AG04449 (cell line): ENCODE measurements around the gene SLX9.

ENCODE experiments used
- CTCF ChIA-PET: fragments of 350-600 bp; formaldehyde crosslinking; extraction: SDS; loops from one replicate; lab custom pipeline; 2021; ENCODE audit warnings: antibody characterized with exemption; lab: Yijun Ruan, JAX
- POLR2A ChIA-PET: fragments of 400-600, 350-600 bp; formaldehyde crosslinking; extraction: SDS; loops from one replicate; lab custom pipeline; 2020; ENCODE audit warnings: antibody characterized with exemption, inconsistent platforms; lab: Yijun Ruan, JAX
- DNase-seq: peaks from one replicate; pipeline ENCODE4 v3.0.0-alpha.2; 2010; ENCODE audit warnings: low read depth, low spot score
- H3K4me3 ChIP-seq: 2 replicates; pipeline ENCODE4 v1.5.1; 2011; ENCODE audit warnings: low read depth, mild to moderate bottlenecking, control low read depth, low read length
- TF ChIP-seq, protein P1 (sequence below): IDR thresholded peaks from one replicate; pipeline ENCODE4 v1.5.1; 2011; ENCODE audit warnings: mild to moderate bottlenecking, moderate library complexity, low read length, control low read depth, inconsistent platforms; ENCODE audit not compliant: insufficient read depth; ENCODE audit errors: missing control alignments

The SLX9 gene

DNA sequence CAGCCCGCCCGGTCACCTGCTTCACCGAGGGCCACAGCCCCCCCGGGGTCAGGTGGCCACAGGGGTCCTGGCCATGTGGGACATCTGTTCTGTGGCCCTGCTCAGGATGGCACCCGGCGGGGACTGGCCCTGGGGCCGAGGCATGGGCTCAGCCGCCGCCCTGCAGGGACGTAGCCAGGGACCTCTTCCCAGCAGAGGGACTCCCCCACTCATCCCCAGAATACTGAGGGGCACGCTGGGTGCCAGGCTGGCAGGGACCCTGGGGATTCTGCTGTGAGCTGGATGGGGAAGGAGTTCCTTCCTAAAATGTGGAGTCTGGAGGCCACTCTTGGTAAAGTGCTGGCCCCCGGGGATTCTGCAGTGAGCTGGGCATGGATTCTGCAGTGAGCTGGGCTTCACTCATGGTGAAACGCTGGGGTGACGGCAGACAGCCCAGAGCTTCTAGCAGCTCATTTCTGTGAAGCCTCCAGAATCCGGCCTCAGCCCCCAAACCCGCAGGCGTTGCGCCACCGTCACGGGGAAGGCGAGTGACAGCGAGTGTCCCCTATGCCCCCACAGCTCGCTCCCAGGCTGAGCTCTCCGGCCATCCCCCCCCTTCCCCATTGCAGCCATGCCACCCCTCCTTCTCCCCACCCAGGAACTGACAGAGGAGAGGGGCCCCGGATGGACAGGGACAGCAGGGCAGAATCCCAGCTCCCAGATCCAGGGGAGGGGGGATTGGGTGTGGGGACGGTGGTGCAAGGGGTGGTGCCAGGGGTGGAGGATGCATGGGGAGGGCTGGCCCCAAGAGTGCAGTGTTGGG lies 20.5 kb upstream of the SLX9 start:
- ChIA-PET POLR2A (interaction anchor here (1.2 kb wide), 1 partner anchor 47 kb away, joined by 3 read pairs; no protein-coding TSS in a partner anchor), CTCF (interaction anchor here (0.8 to 1.2 kb wide), 2 partner anchors 26 to 180 kb away, joined by 3 read pairs; no protein-coding TSS in a partner anchor)
- DNase-seq, result no peak
- H3K4me3 ChIP-seq, result no peak overlapping the region
- TF ChIP-seq, protein P1, sequence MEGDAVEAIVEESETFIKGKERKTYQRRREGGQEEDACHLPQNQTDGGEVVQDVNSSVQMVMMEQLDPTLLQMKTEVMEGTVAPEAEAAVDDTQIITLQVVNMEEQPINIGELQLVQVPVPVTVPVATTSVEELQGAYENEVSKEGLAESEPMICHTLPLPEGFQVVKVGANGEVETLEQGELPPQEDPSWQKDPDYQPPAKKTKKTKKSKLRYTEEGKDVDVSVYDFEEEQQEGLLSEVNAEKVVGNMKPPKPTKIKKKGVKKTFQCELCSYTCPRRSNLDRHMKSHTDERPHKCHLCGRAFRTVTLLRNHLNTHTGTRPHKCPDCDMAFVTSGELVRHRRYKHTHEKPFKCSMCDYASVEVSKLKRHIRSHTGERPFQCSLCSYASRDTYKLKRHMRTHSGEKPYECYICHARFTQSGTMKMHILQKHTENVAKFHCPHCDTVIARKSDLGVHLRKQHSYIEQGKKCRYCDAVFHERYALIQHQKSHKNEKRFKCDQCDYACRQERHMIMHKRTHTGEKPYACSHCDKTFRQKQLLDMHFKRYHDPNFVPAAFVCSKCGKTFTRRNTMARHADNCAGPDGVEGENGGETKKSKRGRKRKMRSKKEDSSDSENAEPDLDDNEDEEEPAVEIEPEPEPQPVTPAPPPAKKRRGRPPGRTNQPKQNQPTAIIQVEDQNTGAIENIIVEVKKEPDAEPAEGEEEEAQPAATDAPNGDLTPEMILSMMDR, result no peak

- CTCF ChIA-PET, result interaction anchor here (0.8 to 1.5 kb wide), 3 partner anchors 13 to 179 kb away, joined by 3 read pairs; no protein-coding TSS in a partner anchor
- TF ChIP-seq, protein P1, result no peak
- no peak for DNase-seq
- POLR2A ChIA-PET, result no interaction called here
- no peak overlapping the region for H3K4me3 ChIP-seq
Observed at GRCh38 chr21:44919913-44920693, 19.7 kb upstream of the SLX9 start.

DNA sequence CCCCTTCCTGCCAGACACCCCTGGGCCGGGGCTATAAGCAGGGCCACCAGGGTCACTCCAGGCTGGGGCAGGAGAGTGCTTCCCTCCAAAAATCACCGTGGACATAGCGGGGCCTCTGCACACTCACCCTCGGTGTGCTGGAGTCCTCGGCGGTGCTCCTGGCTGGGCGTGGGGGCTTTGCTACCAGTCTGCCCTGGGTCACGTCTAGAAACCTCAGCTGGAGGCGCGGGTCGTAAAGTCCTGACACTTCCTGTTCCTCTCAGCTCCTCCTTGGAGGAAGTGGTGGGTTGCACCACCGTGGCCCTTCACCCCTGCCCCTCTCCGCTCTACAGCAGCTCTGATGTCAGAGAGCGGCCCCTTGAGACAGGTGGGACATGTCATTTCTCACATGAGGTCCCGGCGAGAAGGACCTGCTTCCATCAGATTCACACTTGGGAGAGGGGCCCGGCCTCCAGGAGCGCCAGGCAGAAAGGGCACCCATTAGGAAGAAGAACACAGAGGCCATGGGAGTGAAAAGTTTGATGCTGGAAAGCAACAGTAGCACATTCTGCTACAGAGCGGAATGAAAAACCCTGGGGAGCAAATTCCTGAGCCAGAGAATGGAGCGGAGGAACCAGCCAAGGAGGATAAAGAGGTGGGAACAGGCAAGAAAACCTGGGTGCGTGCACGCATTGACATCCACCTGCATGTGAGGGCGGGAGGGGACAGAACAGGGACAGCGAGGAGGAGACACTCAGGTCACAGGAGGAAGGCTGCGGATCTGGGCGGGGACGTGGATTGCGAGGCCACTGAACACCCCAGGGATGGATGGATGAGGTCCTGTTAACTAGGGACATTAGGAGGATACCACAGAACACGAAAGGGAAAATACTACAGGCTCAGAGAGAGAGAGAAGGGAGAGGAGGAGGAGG lies 18.9 kb upstream of the SLX9 start, which contains the start of gene ITGB2:
Gene ITGB2, minus strand, starts transcription at position 206 of the 911 bp plus-strand sequence. CDS start 10,117 bp downstream, outside the sequence.
- ChIA-PET POLR2A (no interaction called here), CTCF (interaction anchor here (1.5 kb wide), 1 partner anchor 12 kb away, joined by 3 read pairs; no protein-coding TSS in a partner anchor)
- TF ChIP-seq, protein P1, result no peak
- no peak for DNase-seq
- H3K4me3 ChIP-seq, result no peak within 1 kb of the TSS

DNA sequence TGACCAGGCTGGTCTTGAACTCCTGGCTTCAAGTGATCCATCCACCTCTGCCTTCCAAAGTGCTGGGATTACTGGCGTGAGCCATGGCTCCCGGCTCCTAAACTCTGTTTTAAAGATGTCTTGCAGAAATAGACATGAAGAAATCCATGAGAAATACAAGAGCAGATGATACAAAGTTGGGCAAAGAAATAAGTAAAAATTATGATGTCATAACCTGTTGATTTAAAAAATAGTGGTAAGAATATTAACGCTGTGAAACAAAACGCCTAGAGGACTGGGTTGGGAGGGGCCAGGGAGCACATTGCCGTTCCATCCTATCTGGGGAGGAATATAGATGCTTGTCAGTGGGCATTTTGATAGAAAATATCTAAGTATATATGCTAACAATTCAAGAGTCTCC lies 17.9 kb upstream of the SLX9 start:
- ChIA-PET POLR2A (no interaction called here), CTCF (interaction anchor here (1.5 kb wide), 1 partner anchor 11 kb away, joined by 3 read pairs; no protein-coding TSS in a partner anchor)
- no peak for DNase-seq
- H3K4me3 ChIP-seq, result no peak overlapping the region
- TF ChIP-seq, protein P1, result no peak

GRCh38 chr21:44923480-44924084 lies 16.2 kb upstream of the SLX9 start:
- no peak for DNase-seq
- H3K4me3 ChIP-seq, result no peak overlapping the region
- TF ChIP-seq, protein P1, result no peak
- POLR2A ChIA-PET, result no interaction called here
- CTCF ChIA-PET, result no interaction called here
